Activated CD4-positive, alpha-beta T cell treated with anti-CD3 and anti-CD28 coated beads for 4 hours (primary cell): ENCODE results near the gene SLC9A9.
"Not testable (repeated sequence)": the region's sequence is repeated elsewhere in the genome, so short reads cannot be mapped to it uniquely, and the experiment has no call there.

Source experiments
- DNase-seq, 2 donors: peaks; one replicate each; pipeline ENCODE4 v3.0.0-alpha.2; 2020

Gene SLC9A9

DNA sequence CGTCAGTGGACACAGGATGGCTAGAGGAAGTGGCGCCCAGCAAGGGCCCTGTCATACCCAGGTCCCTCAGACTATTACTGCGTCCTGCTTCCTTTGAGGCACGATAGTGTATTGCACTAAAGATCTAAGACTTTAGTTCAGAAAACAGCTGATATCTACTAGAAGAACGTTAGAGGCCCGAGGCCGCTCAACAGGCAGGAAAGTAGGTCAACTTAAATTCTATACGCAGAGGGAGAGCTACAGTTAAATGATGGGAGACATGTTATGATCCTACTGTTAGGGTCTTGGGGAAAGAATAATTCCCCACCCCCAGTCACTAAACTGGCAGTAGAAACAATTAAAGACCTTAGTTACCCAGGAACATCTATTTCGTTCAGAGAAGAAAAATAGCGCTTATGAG, 410.9 kb downstream of the SLC9A9 start:
- DNase-seq = no peak

DNA sequence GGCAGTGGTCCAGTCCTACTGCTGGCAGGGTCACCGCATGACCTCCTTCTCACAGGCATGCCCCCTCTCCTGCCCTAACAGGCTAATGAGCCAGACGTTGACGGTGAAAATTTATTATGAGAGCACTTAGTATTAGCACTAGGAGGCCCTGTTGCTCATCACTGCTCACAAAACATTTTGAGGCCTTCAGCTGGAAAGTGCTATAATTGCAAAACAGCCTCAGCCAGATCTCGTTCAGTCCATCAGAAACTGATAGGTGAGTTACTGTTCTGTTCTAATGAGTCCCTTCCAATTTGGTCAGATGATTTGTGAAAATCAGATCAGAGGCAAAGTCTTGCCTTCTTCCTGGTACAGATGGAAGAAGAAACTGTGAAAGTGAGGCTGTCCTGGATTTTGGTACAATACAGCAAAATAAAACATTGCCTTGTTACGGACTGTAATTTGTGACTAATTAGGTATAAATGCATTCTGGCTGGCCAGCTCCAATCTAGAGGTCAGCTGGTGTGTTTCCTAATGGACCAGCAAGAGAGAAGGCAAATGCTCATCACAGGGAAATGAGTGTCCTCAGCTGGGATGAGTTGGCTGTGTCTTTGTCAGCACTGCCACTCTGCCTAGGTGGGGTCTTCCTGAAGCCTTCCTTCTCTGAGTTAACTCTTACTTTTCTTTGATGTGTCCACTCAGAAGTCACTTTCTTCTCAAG, 411.9 kb downstream of the SLC9A9 start:
- DNase-seq = no peak

DNA sequence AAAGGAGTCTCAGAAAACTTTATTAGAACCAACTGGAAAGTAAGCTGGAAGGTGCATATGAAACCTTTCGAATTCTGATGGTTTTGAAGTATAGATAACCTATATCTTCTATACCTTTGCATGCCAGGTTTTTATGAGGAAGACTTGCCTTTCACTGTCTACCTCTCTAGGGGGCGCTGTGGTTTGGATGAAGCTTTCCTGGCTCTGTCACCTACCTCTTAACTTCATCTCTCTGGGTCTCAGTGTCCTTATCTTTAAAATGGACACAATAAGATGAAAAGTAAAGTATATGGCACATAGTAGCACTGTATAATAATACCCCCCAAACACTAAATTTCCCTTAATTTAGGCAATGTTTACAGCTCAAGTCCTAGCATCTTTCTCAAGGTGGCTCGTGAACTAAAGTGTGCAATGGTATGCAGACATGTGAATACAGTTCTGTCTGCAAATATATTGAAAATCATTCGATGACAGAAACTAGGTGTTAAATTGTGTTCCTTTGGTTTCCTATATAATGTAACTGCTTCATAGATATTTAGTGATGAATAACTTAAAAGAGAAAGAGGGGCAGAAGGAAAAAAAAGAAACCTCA, 414.4 kb downstream of the SLC9A9 start:
- DNase-seq = no peak

DNA sequence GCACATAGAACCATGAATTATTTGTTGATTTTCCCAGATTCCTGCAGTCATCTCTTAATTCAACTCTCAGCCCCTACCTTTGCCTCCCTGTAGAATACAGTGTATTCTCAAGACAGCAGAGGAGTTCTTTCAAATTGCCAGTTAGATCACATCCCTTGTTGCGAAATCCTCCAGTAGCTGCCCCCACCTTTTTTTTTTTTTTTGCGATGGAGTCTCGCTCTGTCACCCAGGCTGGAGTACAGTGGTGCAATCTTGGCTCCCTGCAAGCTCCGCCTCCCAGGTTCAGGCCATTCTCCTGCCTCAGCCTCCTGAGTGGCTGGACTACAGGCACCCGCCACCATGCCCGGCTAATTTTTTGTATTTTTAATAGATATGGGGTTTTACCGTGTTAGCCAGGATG, 417.0 kb downstream of the SLC9A9 start:
- DNase-seq = not testable (repeated sequence)

DNA sequence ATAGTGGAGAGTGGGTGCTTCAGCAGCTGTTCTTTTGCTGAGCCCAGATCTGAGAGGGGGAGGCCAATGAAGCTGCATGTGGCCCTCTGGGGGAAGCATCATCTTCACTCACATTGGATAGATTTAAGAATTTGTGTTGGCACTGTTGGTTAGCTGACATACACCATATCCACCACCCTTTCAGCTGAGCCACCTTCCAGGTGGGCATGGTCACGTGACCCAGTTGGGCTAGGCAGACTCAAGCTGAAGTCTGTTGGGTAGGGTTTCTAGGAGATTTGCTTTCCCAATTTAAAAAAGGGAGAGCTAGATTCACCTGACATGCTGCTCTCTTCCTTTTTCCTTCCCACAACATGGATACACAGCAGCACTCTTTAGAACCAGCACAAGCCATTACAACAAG, 417.7 kb downstream of the SLC9A9 start:
- no peak for DNase-seq

DNA sequence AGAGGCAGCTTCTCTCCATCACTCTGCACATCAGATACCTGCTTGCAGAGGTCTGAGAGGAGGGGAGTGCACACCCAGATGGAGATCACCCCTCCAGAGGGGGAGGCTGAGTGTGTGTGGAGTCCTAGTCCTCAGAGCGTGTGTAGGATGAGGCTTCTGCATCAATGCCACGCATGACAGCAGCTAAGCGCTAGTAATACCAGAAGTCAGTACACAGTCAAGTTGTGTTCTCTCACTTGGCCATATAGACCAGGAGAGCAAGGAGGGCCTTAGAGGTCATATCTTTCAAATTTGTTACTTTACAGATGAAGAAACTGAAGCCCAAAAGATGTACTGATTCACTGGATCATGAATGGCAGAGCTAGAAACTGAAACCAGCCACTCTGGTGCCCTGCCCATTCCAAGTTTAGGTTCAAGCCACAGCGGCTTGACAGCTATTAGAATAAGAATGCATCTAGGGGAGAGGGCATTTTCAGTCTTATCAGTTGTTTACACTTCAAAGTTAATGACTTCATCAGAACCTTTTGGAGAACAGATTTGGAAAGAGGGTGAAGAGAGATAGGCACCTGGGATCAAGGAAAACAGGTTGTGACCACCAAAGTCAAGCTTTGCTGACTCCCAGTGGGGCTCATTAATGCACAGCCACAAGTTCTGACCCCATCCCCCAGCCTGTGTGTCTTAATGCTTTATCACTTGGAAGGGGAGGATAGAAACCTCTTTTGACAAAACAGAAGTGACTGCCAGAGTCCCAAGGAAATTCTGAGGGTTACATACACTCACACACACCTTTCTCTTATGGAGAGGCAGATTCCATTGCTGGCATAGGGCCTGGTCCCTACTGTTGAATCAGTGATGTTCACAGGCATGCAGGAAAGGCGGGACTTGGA, 418.4 kb downstream of the SLC9A9 start:
- no peak for DNase-seq

DNA sequence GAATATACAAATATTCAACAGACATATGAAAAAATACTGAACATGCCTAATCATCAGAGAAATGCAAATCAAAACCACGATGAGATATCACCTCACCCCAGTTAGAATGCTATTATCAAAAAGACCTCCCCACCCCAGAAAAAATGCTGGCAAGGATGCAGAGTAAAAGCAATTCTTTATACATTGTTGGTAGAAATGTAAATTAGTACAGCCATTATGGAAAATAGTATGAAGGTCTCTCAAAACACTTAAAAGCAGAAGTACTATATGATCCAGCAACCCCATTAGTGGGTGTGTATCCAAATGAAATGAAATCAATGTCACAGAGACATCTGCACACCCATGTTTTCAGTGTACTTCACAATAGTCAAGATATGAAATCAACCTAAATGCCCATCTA, 420.0 kb downstream of the SLC9A9 start:
- no peak for DNase-seq

DNA sequence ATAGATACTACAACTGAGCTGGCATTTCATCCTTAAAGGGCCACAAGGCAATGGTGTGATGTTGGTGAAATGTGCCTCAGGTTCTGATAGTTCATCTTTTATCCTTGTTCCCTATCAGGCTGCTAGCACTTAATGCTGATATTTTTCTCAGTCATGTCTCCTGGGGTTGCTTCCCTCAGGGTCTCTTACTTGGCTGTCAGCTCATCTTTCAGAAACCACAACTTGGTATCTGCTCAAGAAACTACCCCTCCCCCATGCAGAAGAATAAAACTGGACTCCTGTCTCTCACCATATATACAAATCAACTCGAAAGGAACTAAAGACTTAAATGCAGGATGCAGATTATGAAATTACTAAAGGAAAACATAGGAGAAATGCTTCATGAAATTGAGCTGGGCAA, 420.6 kb downstream of the SLC9A9 start:
- DNase-seq = no peak

DNA sequence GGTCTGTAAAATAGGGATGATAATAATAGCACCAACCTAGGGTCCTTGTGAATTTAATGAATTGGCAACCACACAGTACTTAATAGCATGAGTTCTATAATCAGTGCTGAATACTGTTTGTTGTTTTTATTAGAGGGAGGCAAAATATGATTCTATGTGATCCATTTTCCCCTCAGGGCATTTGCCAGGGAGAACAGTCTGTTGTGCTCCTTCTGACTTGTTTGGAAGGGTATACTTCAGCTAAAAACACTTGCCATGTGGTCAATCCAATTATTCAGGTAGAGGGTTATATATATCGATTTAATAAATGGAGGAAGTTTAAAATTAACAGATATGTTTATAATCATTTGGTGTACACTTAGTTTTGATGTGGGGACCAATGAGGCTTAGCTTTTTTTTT, 423.4 kb downstream of the SLC9A9 start:
- no peak for DNase-seq

DNA sequence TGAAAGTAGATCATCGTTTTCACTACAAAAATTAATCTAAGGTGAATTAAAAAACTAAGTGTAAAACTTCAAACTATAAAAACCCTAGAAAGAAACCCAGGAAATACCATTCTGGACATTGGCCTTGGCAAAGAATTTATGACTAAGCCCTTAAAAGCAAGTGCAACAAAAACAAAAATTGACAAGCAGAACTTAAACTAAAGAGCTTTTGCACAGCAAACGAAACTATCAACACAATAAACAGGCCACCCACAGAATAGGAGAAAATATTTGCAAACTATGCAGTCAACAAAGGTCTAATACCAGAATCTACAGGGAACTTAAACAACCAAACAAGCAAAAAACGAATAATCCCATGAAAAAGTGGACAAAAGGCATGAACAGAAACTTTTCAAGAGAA, 426.7 kb downstream of the SLC9A9 start:
- no peak for DNase-seq

DNA sequence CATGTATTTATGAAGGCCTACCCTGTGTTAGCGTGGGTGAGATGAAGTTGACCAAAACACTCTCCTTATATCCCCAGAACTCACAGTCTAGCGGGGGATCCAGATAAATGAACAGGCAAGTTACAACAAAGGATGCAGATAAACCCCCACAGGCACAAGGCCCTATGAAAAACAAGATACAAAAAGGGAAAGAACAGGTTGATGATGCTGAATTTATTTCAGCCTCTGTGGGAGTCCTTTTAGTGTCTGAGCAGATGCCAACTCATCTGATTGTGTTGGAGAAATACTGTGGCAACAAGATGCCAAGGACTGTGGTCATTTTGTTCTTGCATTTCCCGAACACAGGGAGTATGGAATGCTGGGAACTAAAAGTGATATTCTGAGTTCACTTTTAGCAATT, 428.7 kb downstream of the SLC9A9 start:
- no peak for DNase-seq

DNA sequence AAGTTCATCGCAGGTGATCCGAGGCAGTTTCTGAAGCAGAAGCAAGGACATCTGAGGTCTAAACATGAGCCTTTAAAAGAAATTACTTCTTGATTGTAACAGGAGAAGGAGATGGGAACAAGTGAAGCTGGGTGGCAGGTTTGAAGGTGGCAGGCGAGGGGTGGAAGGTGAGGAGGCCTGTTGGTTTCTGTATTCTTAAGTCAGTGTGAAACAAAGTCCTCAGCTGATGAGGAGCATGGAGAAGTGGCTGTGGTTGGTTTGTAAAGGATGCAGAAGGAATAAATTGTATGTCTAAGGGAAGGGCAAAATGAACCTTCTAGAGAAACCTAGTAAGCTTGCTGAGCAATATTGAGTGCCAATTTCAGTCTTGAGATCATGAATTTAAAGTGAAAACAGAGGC, 429.9 kb downstream of the SLC9A9 start:
- no peak for DNase-seq

DNA sequence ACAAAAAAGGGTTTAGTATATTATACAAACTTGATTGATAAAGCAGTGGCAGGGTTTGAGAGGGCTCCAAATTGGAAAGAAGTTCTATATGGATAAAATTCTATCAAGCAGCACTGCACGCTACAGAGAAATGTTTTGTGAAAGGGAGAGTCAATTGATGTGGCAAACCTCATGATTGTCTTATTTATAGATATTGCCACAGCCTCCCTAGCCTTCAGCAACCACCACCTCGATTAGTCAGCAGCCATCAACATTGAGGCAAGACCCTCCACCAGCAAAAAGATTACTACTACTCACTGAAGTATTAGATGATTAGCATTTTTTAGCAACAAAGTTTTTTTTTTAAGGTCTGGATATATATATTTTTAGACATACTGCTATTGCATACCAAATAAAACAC, 432.0 kb downstream of the SLC9A9 start:
- no peak for DNase-seq

DNA sequence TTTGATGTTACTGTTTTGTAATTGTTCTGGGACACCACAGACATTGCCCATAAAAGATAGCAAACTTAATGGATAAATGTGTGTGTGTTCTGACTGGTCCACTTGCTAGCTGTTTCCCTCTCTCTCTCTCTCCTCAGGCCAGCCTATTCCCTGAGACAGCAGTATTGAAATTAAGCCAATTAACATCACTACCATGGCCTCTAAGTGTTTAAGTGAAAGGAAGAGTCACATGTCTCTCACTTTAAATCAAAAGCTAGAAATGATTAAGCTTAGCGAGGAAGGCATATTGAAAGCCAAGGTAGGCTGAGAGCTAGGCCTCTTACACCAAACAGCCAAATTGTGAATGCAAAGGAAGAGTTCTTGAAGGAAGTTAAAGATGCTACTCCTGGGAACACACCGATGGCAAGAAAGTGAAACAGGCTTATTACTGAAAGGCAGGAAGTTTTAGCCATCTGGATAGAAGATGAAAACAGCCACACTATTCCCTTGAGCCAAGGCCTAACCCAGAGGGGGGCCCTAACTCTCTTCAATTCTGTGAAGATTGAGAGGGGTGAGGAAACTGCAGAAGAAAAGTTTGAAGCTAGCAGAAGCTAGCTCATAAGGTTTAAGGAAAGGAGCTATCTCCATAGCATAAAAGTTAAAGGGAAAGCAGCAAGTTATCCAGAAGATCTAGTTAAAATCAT, 433.6 kb downstream of the SLC9A9 start:
- no peak for DNase-seq

DNA sequence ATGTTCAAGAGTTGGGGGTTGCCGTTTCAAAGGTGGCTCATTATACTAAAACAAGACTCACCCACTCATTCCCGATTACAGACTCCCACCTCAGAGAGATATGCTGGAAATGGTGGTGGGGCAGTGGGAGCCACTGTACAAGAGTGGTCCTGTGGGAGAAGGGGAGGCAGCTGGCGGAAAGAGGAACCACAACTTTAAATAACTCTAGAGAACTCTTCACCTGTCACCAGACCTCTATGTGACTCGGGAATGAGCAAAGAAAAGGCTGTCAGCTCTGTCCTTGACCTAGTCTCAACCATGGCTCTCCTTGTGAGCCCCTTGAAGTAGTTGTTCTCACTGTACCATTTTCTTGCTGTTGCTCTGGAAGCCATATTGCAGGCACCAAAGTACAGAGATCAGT, 434.9 kb downstream of the SLC9A9 start:
- DNase-seq = no peak

DNA sequence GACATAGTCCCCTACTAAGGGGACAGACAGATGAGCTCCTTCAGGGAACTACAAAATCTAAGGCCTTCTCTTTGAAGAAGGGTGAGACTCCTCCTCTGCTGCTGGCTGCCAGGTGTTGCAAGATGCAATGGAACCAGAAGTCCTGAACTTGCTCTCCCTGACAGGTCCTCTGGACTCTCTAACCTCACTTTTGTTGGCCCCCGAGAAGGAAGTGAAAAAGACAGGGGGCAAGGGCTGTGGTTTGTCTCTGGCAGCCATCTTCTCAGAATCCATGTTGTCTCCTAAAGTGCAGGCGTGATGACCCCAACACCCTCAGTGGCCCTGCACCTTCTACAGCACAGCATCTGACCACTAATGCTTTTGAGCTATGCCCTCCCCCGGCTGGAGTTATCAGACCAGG, 436.2 kb downstream of the SLC9A9 start:
- no peak for DNase-seq

DNA sequence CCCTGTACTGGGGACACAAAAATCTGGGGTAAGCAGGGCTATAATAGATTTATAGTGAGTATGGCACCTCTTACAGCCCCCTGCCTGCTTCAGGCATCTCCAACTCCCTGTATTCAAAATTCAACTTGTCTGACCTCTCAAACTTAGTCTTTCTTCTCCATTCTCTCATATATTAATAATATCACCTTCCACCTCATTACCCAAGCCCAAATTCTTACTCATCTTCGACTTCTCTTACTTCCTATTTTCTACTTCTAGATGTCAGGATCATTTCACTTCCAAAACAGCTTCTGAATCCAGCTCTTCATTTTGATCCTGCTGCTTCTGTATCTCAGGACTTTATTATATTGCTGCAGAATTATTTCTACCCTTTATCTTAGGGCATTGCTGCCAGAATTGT, 438.0 kb downstream of the SLC9A9 start:
- DNase-seq = no peak

DNA sequence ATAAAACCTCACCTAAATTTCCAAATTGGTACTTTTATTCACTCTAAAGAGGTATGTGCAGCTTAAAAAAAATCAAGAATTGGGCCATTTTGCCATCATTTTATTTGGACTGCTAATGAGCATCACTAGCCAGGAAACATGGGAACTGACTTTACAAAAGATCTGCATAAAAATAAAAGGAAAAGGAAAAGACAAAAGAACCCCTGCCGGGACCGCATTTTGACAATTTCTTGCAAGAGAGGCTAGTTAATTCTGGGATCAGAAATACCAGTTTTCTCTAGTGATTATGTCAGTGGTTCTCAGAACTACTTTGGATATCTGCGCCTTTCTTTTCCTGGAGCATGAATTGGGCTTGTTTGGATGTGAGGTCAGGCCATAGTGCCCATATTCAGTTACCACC, 439.5 kb downstream of the SLC9A9 start:
- no peak for DNase-seq

DNA sequence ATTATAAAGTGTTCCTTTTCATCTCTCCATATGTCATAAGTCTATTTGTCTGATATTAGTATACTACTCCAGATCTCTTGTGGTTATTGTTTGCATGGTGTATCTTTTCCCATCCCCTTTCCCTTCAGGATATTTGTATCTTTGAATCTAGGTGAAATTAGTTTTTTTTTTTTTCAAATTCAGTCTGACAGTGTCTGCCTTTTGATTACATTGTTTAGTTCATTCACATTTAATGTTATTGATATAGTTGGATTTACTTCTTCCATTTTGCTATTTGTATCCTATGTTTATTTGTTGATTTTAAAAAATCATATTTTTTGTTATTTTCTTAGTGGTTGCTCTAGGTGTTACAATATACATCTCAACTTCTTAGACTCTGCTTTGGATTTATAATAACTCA, 445.7 kb downstream of the SLC9A9 start:
- no peak for DNase-seq

DNA sequence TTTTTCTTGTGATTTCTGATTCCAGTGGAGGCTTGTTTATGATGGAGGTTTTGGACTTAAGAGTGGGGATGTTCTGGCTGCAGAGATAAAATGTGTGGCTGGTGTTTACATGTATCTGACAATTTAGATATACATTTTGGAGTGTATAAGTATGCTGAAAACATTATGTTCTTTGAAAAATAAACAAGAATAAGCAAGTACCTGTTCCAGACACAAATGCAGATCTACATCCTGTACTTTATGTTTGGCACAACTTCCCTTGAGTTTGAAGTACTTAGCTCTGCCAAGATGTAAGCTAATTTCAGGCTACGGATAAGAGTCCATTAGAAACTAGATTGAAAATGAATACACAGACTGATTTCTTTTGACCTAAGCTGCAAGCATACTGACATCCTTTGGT, 451.5 kb downstream of the SLC9A9 start:
- DNase-seq = no peak

DNA sequence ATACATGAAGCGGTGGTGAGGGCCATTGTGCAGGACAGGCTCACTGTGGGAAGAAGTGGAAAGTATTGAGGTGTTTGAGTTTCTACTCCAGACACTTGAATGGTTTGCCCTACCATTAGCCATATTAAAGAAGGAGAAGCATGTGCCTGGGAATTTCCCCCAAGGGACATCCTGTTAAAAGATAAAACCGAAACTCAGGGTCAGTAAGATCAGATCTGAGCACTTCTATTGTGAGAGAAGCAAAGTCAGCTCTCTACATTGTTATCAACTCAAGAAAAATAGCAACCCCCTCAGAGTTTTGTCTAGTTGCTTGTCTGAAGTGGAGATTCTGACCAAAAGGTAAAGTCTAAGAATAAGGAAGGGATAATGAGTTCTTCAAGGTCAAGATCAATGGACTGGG, 458.9 kb downstream of the SLC9A9 start:
- DNase-seq = no peak

DNA sequence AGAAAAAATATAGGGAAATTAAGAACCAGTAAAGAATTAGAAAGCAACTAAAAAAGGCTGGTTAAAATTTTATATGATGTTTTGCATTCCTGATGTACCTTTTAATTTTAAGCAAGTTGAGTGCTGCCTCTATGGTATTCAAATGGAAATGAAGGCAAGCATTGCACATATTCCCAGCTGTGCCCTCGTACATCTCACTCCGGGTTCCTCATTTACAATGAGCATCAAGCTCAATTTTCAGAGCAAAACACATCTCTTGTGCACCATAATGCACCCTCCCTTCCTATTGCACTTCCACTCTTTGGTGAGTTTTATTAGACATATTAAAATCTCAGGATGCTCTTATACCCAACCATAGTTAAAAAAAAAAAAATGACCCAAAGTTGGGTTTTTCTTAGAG, 460.8 kb downstream of the SLC9A9 start:
- no peak for DNase-seq

DNA sequence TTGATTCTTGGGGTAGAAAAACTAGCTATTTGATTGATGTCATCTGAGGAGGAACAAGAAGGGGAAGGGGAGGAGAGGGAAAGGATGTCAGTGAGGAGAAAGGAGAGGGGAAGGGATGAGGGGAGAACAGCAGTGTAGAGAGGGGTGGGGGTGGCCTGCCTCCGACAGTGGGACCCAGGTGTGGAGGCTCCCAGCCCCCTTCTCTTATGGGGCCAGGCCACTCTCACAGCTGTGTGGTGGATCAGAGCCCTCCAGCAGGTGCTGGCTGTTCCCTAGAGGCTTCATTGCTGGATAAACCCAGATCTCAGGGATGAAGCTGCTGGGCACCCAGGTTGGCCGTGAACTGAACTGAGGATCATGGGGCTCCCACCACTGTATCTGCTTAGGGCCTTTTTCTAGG, 464.2 kb downstream of the SLC9A9 start:
- no peak for DNase-seq

DNA sequence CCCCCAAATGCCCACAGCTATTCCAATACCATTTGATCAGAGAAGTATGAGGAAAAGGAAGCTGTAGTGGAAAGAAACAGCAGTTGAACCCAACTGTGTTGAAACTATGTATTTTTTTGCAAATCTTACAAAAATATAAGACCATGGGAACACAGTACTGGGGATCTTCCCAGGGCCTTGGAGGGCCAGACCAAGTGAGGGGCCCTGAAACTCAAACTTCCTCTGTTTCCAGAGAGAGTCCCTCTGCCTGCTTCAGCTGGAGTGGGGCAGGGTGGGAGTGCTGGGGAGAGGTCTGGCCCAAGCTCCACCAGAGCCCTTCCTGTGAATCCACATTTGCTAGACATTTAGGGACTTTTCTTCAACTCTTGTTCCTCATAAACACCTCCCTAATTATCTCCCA, 464.8 kb downstream of the SLC9A9 start:
- DNase-seq = no peak
